AG20443 (cell line): Measurements from ENCODE around the gene WDFY4.

Experiments
- DNase-seq: peaks from one replicate; pipeline ENCODE4 v3.0.0; 2012; ENCODE audit warnings: low spot score, mixed read lengths

The WDFY4 gene

GRCh38 chr10:48711830-48712229 is 27.2 kb downstream of the WDFY4 start:
- no peak for DNase-seq

DNA sequence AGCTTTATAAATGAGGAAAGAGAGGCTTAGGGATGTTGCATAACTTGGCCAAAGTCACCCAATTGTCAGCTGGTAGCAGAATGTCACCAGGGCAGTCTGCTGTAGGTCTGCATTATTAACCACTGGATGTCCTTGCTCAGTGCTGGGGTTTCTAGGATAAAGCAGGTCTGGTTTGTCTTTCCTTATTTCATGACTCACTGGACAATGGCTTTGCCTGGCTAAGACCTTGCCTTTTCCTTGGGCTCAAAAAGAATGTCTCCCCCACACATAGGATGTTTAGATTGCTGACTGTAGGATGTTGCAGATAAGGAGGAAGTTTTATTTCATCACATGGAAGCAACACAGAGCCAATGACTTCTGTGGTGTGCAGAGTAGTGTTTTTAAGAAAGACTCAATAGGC is 29.4 kb downstream of the WDFY4 start:
- no peak for DNase-seq

DNA sequence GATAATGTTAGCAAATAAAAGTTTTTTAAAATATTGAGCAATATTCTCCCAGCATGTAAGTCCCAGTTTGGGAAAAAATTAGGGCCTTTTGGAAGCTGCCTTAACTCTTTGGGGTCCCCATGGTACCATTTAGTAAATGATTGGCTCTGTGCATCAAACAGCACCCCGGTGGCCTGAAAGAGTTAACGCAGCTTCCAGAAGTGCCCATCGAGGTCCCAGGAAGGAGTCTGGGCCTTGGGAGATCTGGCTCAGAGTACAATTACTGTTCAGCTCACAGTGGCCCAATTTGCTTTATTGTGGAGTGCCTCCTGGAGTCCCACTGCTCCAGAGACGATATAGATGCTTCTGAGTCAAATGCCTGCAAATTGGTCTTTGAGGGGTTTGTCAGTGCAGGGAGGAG is 31.7 kb downstream of the WDFY4 start:
- no peak for DNase-seq

DNA sequence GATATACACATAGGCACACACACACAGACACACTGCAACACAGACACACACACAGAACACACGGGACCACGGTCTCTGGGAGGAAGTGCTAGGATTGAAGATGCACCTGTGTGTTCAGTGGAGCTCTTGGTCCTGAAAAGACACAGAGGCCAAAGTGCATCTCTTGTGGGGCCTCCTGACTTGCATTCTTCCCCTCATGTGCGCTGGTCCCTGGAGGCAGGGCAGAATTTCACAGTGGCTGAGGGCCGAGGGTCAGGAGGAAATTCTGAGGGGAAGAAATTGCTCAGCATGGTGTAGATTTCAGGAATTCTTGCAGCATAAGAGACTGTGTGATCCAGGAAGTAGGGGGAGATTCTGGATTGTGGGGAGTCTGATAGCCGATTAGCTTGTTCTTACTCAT is 35.9 kb downstream of the WDFY4 start:
- DNase-seq = no peak

DNA sequence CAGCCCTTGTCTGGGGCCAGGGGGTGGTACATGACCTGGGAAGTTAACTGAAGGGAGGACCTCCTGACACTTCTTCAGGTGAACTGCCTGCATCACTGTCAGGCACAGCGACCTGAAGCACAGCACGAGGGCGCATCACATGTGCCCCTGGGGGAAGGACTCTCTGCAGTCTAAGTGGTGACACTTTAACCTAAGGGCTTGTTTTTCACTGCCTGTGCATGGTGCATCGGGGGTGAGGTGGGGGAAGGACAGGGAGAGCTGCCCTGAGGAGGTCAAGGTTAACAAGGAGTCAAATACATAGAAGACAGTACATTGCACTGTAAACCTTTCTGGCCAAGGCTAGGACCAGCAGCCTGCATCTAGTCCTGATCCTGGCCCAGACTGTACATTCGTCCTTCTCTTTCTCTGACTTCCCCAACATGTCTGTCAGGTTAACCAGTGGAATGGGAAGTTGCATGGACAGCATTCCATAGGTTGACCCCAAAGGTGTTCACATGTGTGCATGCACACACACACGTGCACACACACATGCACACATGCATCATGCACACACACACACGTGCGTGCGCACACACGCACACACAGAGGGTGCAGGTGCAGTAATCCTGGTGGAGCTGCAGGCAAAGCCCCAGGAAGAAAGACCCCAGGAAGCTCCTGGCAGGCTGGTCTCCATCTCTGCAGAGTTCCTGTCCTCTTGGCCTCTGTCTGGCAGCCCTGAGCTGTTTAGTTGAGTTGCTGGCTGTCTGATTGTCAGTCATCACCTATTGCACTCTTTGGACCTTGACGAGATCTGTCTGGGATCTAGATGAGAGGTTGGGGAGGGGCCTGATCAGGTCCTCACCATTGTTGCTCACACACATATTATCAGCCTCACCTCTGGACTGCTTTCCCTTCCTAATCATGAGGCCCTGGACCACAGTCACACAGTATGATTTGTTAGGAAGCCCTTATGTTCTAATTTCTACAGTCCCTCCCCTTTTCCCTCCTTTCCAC is 37.8 kb downstream of the WDFY4 start:
- DNase-seq = no peak

DNA sequence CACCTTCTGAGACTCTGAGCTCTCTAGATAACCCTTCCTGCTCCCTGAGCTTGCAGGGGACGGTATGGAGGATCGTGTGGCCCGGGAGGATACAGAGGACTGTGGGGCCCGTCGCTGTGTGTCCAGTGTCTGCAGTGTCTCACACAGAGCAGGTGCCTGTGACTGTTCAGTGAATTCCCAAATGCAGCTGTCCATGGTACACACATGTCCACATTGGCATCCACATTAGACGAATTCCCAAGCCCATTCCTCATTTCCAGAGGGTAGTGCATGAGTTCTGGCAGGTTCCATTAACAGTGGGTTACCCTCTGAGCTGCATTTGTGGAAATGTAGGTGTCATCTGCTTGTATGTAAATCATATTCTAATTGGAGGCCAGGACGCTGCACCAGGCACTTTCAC is 39.5 kb downstream of the WDFY4 start:
- DNase-seq = no peak

DNA sequence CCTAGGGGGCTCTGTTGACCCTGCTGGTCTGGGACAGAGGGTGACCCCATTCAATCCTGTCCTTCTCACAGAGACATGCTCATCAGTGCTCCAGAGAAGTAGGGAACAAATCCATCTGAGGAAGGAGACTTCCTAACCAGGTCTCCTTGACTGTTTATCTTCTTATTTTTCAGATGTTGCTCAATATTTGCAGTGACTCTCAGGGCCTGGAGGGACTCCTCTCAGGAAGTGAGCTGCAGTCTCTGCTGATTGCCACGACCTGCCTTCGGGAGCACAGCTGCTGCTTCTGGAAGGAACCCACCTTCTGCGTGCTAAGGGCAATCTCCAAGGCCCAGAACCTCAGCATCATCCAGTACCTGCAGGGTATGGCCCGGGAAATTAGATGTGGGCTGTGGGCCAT is 41.0 kb downstream of the WDFY4 start:
- DNase-seq = no peak

DNA sequence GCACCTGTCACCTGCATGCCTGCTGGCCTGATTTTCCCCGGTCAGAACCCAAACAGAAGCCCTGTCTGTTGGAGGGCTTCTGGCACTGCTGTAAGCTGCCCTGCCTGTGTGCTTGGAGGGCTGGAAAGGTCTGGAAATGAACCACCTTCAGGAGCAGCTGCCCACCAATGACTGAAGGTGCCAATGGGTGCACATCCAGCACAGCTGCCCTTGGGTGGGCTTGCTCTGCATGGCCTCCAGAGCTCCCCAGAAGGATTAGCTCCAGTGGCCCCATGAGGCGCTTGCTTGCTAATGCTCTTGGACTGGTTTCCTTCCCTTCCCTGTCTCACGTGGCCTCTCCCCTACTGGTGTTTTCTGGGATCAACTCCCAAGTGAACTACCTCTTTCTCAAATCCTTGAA is 43.2 kb downstream of the WDFY4 start:
- no peak for DNase-seq

DNA sequence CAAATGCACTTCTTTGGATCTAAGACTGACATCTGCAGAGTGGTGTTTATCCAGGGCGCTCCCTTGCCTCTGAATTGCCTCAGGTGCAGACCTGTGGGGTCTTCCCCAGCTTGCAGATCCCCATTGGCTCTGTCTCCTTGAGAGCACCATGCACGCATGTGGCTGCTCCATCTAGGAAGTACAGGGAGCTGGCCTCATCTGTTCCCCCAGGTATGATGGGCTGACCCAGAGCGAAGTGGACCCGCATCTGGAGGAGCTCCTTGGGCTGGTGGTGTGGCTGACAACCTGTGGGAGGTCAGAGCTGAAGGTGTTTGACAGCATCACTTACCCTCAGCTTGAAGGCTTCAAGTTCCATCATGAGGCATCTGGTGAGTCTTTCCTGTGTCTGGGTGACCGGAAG is 44.5 kb downstream of the WDFY4 start:
- DNase-seq = no peak

DNA sequence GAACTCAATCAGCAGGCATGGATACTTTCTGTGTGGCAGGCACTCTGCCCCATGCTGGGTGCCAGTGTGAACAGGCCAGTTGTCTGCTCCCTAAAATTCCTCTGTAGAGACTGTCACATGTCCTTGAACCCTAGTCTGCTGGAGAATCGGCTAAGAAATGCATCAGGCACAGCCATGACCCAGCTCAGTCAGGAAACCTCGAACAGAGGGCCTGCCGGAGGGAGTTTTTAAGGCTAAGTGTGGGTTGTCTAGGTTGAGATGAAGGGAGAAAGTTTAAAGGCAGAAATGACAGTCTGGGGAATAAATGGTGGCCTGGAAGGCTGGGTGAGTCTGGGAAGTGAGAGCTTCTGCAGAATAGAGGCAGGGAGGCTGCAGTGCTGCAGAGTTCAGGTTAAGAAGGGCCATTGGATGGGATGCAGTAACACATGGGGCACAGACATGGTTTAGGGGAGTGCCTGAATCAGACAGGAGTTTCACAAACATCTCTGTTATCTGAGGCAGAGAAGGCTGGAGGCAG is 45.3 kb downstream of the WDFY4 start:
- DNase-seq = no peak

DNA sequence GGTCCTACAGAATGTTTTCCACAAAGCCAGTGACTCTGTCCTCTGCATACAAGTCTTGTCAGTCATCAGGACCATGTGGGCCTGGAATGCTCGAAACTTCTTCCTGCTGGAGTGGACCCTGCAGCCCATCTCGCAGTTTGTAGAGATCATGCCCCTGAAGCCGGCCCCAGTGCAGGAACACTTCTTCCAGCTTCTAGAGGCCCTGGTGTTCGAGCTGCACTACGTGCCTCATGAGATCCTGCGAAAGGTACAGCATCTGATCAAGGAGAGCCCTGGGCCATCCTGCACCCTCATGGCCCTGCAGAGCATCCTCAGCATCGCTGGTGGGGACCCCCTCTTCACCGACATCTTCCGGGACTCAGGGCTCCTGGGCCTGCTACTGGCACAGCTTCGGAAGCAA is 46.5 kb downstream of the WDFY4 start:
- DNase-seq = no peak

GRCh38 chr10:48731654-48732053 is 47.0 kb downstream of the WDFY4 start:
- DNase-seq = no peak

GRCh38 chr10:48733329-48733728 is 48.7 kb downstream of the WDFY4 start:
- DNase-seq = no peak

DNA sequence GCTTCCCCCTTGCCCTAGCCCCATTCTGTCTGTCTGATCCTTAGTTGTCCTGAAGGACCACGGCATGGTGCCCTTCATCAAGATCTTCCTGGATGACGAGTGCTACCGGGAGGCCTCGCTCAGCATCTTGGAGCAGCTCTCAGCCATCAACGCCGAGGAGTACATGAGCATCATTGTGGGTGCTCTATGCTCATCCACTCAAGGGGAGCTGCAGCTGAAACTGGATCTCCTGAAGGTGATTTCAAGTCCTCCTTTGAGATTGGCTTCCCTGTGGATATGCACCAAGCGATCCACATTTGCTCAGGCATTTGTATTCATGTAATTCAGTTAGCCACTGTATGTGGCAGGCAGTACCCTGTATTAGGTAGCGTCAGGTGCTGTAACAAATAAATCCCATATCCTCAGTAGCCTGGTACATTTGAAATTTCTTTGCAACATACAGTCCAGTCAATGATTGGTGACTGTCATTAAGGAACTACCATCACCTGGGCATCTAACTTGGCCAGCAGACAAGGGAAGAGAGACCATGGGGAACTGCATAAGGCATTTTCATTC is 51.2 kb downstream of the WDFY4 start:
- no peak for DNase-seq

- no peak for DNase-seq
These were observed 51.9 kb downstream of the WDFY4 start for GRCh38 chr10:48736596-48736995.

DNA sequence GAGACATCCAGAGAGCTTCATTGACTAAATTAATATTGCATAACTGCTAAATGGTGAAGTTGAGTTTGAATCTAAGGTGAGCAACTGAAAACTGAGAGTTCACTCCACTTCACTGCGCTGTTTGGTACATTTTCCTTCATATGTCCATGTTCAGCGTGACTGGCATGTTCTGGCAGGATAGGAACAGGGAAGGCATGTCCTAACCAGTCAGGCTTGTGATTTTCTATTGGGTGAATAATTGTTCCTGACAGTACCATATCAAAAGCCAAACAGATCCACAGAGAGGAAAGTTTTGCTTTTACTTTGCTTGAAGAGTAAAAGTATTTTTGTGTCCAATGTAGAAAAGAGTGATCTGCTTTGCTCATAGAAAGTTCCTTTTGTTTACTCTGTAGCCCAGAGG is 53.2 kb downstream of the WDFY4 start:
- no peak for DNase-seq

GRCh38 chr10:48739170-48739569 is 54.5 kb downstream of the WDFY4 start:
- DNase-seq = no peak

GRCh38 chr10:48740015-48740707 is 55.5 kb downstream of the WDFY4 start:
- DNase-seq = no peak

DNA sequence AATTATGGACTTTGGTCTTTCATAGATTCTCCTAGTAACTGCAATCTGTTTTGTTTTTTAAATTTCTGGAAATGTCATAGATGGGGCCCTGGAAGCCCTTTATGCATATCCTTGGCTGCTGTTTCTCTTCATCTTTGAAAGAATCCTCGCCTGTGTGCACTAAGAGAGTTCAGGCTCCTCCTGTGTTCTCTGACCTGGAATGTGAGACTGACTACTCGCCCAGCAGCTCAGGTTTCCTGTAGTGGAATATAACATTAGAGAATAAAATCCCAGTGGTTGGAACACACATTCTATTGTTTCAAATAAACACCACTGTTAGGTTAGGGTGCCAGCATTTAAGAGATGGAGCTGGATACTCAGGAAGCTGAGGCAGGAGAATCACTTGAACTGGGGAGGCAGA is 56.3 kb downstream of the WDFY4 start:
- no peak for DNase-seq

GRCh38 chr10:48742891-48743860 is 58.5 kb downstream of the WDFY4 start:
- DNase-seq = no peak

DNA sequence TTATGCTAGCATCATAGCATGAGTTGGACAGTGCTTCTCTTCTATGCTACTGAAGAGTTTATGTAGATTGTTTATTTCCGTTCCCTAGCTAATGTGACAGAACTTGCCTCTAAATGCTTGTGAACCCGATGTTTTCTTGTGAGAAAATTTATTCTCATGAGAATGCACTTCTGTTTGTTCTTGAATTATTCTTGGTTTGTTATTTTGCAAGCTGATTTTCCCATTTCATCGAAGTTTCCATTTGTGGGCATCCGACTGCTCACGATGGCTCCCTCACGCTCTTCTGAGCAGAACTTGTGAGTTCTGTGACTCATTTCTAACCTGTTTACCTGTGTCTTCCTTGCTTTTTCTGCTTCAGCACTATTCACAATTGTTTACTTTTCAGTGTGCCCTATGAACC is 59.9 kb downstream of the WDFY4 start:
- no peak for DNase-seq
